LHCN-M2 (cell line): Measurements from ENCODE around the gene DPCD. TPM values are rescaled to one million over a fixed set of nuclear protein-coding genes. Genes with fewer than 3 reads are reported as not detected.

Source experiments
- DNase-seq: peaks from one replicate; pipeline ENCODE4 v3.0.0-alpha.2; 2012; ENCODE audit warnings: low read depth
- total RNA-seq: library from RNA; depleted of rRNA; stranded (reverse); fragments of >200 nt; gene quantifications from 2 replicates; pipeline ENCODE4 v1.2.3, GENCODE V29; 2014

Gene DPCD
- total RNA-seq, 1 experiment from 2014 or later = 50.7 TPM

GRCh38 chr10:101567165-101568006 lies 20.7 kb upstream of the DPCD start:
- DNase-seq = peak; percentile 48

- no peak for DNase-seq
Observed at GRCh38 chr10:101568054-101568745, 19.9 kb upstream of the DPCD start.

GRCh38 chr10:101569323-101569621 lies 18.8 kb upstream of the DPCD start:
- no peak for DNase-seq

GRCh38 chr10:101569622-101570427 lies 18.3 kb upstream of the DPCD start:
- peak; percentile 34 for DNase-seq

- no peak for DNase-seq
Observed at GRCh38 chr10:101570428-101571270, 17.5 kb upstream of the DPCD start.

DNA sequence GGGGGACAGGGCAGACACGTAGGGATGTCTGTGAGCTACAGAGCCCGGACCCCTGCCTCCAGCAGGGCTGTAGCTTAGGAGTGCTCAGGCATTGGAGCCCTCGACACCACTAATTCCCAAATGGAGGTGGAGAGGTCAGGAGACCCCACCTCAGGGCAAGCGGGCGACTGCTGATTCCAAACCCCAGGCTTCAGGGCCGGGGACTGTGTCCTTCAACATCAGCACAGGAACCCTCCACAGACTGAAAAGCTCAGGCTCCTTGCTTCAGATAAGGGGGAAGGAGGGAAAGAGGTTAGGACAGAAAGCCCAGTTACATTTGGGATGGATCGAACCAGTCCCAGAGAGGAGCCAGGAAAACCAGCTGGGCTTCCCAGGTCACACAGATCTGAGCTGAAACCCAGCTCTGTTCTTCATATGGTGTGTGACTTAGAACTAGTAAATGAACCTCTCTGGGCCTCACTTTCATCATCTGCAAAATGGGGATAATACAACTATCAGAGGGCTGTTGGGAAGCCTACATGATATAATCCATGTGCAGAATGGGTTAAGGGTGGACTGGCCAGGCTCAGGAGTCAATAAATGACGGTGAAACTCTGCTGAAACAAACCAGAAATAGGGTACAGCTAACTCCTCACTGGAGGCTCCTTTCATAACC lies 16.7 kb upstream of the DPCD start:
- DNase-seq = no peak

DNA sequence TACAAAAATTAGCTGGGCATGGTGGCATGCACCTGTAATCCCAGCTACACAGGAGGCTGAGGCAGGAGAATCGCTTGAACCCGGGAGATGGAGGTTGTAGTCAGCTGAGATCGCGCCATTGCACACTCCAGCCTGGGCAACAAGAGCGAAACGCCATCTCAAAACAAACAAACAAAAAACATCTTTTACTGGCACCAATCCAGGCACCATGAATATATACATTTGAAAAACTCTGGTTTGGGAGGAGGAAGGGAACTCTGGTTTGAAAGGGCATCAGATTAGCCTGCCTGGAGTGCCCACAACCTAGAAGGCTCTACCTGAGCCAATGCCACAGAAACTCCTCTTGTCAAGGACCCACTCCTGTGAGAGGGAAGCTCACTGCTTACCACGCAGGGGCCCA lies 16.0 kb upstream of the DPCD start:
- no peak for DNase-seq

DNA sequence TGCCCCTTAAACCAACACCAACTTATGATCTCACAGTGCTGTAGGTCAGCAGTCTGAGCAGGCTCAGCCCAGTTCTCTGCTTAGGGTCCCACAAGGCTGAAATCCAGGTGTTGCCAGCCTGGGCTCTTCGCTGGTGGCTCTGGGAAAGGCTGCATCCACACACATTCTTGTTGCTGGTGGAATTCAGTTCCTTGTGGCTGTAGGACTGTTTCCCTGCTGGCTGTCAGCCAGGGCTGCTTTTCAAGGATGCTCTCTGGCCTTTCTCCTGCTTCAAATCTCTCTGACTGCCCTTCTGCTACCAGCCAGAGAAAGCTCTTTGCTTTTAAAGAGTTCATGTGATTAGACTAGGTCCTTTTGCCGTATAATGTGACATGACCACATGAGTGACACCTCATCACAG lies 15.3 kb upstream of the DPCD start:
- DNase-seq = no peak

- no peak for DNase-seq
Observed at GRCh38 chr10:101573885-101574753, 14.0 kb upstream of the DPCD start.

DNA sequence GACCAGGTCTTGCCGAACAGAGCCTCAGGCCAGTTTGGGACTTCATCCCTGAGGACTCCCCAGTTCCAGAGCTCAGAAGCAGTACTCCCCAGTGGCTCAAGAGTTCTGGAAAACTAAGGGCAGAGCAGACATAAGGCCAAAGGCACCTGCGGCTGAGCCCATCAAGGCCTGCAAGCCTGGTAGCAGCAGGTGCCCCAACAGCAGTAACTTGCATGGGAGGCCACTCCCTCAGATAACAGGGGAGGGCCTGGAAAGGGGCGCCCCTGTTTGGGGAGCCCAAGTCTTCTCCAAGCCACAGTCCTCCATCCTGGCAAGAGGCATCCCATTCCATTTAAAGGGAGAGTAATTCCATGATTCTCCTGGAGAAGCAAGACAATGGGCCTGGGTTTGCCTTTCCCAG lies 13.0 kb upstream of the DPCD start:
- no peak for DNase-seq

- no peak for DNase-seq
Observed at GRCh38 chr10:101575580-101576210, 12.4 kb upstream of the DPCD start.

DNA sequence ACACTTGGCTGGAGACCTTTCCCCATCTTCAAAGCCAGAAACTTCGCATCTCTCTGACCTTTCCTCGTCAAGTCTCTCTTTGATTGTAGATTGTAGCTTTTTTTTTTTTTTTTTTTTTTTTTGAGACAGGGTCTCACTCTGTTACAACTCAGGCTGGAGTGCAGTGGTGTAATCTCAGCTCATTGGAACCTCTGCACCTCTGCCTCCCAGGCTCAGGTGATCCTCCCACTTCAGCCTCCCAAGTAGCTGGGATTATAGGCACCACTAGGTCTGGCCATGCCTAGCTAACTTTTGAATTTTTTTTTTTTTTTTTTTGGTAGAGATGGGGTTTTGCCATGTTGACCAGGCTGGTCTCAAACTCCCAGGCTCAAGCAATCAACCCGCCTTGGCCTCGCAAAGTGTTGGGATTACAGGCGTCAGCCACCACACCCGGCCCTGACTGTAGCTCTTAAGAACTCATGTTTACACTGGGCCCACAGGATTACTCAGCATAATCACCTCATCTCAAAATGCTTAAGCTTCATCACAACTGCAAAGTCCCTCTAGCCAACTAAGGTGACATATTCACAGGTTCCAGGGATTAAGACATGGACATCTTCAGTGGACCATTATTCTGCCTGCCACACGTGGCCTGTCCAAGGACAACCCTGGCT lies 11.8 kb upstream of the DPCD start:
- no peak for DNase-seq

DNA sequence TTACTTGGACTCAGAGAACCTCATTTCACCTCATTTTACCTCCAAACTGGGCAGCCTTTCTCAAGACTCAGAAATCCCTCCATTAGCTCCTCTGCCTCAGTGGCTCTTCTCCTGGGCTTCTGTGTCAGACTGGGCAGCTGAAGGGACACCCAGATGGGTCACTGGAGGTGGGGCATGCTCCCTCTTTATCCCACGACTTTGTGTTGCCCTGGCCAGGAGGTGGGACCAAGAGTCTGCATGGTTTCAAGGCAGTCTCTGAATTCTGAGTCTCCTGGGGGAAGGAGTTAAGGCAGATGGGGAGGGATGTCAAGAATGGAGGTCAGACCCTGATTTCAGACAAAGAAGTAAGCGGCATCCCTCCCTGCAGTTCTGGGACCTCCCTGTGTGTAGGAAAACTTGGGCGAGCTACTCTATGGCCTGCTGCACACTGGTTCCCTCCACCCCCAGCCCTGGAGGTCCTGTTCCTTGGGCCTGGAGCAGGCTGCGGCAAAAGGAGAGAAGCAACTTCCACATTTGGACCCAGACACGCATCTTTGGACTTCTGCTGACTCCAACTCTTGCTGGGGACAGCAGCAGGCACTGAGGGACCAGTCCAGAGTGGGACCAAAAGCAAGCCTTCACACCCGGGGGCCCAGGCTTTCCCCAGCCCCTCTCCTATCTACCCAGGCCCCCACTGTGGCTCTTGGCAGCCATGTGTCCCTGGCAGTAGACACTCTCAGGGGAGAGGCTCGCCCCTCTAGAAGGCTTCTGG lies 10.8 kb upstream of the DPCD start:
- no peak for DNase-seq

GRCh38 chr10:101578192-101578591 lies 9.9 kb upstream of the DPCD start:
- no peak for DNase-seq

- no peak for DNase-seq
Observed at GRCh38 chr10:101578803-101579515, 9.2 kb upstream of the DPCD start.

DNA sequence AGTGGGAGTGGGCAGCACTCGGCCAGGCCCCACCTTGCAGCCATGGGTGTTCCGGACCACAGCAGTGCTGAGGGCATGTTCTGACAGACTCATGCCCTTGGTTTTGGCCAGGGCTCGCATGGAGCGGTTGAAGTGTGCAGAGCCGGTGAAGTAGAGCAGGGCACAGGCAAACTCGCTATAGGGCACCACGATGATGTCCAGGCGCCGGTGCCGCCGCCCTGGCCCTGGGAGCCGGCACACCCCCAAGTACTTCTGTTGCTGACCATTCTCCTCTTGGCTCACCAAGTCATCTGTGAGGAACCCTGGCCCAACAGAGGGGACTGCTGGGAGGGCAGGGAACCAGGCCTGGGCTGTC lies 8.6 kb upstream of the DPCD start:
- DNase-seq = no peak
